GM12878 (cell line): ENCODE data around the gene MFN2. TPM values are rescaled to one million over a fixed set of nuclear protein-coding genes. Genes with fewer than 3 reads are reported as not detected.
A peak's percentile ranks its signal among the peaks of the same experiment; 100 is the strongest.

Experiments
- ATF7 ChIP-seq: fragments of 450-650 bp; IDR thresholded peaks from 2 replicates; pipeline ENCODE4 v1.6.1; 2016; ENCODE audit warnings: low read depth, mild to moderate bottlenecking
- CREM ChIP-seq: IDR thresholded peaks from 2 replicates; pipeline ENCODE4 v1.6.1; 2014; ENCODE audit warnings: antibody characterized with exemption, low read depth
- MTA2 ChIP-seq: fragments of 450-650 bp; IDR thresholded peaks from 2 replicates; pipeline ENCODE4 v1.6.1; 2016; ENCODE audit warnings: low read depth, mild to moderate bottlenecking, moderate library complexity
- MYB ChIP-seq: fragments of 150-350 bp; IDR thresholded peaks from 2 replicates; pipeline ENCODE4 v1.6.1; 2014; ENCODE audit warnings: mild to moderate bottlenecking, low read depth, low read length, borderline replicate concordance
- NBN ChIP-seq: fragments of 450-650 bp; IDR thresholded peaks from 2 replicates; pipeline ENCODE4 v1.6.1; 2016
- RUNX3 ChIP-seq: IDR thresholded peaks from 2 replicates; pipeline ENCODE4 v1.6.1; 2012; ENCODE audit warnings: low read length, inconsistent platforms
- polyA plus RNA-seq, 11 experiments: library from polyadenylated mRNA; depleted of rRNA in 4 of 11; unstranded in 6 of 11; stranded (reverse) in 5 of 11; fragments of >200 nt; fragmentation: Nextera tagmentation in 4 of 11; fragmentation: Illumina TruSeq in 1 of 11; extraction: Ambion mirVana in 4 of 11; extraction: Trizol in 1 of 11; gene quantifications; 1 replicate in 1 of 11; 2 replicates in 10 of 11; pipeline versions ENCODE4 v1.2.1 to v1.2.3, GENCODE V29; 2011 to 2016; ENCODE audit warnings: inconsistent platforms in 2 of 11, missing spikeins in 2 of 11, low read depth in 1 of 11
- total RNA-seq, 4 experiments: library from RNA; depleted of rRNA in 3 of 4; stranded (reverse); fragments of >200 nt in 3 of 4; fragmentation: Illumina TruSeq in 1 of 4; extraction: Trizol in 1 of 4; gene quantifications; 2 replicates each; pipeline versions ENCODE4 v1.2.1 to v1.2.3, GENCODE V29; 2013 to 2021
- TF ChIP-seq, protein P1 (sequence below): fragments of 450-650 bp; formaldehyde crosslinking; IDR thresholded peaks from 2 replicates; pipeline ENCODE4 v1.5.0; 2022; ENCODE audit warnings: mild to moderate bottlenecking, missing genetic modification characterization
- TF ChIP-seq, protein P2 (sequence below): IDR thresholded peaks from 2 replicates; pipeline ENCODE4 v1.6.1; 2012; ENCODE audit warnings: mild to moderate bottlenecking, low read depth, low read length
- TF ChIP-seq, protein P3 (sequence below): fragments of 150-350 bp; IDR thresholded peaks from 2 replicates; pipeline ENCODE4 v1.6.1; 2016; ENCODE audit warnings: low read depth, low read length
- TF ChIP-seq, protein P4 (sequence below): IDR thresholded peaks from 2 replicates; pipeline ENCODE4 v1.6.1; 2012; ENCODE audit warnings: low read length, inconsistent platforms
- TF ChIP-seq, protein P5 (sequence below): fragments of 150-350 bp; IDR thresholded peaks from 2 replicates; pipeline ENCODE4 v1.6.1; 2014; ENCODE audit warnings: mild to moderate bottlenecking, low read depth, low read length
- TF ChIP-seq, protein P6 (sequence below): fragments of 450-650 bp; IDR thresholded peaks from 2 replicates; pipeline ENCODE4 v1.6.1; 2018; ENCODE audit warnings: borderline replicate concordance, mild to moderate bottlenecking; ENCODE audit not compliant: partially characterized antibody

The MFN2 gene
- total and polyA plus RNA-seq, 10 of the 15 experiments (the other 5 are each of a cell fraction or from before 2014, with no cell fraction given): 5.3 to 64.4 (median 48.1) TPM

DNA sequence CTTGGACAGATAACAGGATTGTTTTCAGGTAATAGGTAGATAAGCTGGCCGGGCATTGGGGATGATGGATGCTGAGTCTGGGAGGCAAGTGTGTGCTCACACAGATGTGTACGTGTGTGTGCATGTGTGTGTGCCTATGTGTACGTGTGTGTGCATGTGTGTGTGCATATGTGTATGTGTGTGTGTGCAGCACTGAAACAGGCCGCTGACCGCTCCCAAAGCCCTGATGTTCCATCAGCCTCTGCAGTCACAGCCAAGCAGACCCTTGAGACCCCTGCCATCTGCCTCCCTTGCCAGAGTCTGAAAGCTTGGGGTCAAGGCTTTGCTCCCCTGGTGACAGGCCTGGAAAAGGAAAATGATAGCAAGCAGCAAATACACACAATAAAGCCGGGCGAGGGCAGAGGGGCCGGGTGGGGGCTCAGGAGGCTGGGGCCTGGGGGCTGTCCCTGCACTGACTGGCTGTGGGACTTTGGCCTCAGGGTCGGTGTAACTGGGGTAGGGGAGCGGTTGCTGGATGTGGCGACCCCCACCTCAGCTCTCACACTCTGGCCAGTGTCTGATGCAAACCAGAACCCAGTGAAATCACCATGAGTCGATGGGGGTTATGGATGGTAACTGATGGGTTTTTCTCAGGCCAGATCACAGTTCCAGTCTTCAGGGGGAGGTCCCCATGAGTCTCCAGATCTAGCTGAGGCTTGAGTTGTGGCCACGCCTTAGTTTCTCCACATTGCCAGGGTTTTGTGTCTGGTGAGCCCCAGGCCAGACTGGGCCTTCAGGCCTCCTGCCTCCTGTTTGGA lies 73.7 kb downstream of the MFN2 start (continued):
- TF ChIP-seq, protein P1, sequence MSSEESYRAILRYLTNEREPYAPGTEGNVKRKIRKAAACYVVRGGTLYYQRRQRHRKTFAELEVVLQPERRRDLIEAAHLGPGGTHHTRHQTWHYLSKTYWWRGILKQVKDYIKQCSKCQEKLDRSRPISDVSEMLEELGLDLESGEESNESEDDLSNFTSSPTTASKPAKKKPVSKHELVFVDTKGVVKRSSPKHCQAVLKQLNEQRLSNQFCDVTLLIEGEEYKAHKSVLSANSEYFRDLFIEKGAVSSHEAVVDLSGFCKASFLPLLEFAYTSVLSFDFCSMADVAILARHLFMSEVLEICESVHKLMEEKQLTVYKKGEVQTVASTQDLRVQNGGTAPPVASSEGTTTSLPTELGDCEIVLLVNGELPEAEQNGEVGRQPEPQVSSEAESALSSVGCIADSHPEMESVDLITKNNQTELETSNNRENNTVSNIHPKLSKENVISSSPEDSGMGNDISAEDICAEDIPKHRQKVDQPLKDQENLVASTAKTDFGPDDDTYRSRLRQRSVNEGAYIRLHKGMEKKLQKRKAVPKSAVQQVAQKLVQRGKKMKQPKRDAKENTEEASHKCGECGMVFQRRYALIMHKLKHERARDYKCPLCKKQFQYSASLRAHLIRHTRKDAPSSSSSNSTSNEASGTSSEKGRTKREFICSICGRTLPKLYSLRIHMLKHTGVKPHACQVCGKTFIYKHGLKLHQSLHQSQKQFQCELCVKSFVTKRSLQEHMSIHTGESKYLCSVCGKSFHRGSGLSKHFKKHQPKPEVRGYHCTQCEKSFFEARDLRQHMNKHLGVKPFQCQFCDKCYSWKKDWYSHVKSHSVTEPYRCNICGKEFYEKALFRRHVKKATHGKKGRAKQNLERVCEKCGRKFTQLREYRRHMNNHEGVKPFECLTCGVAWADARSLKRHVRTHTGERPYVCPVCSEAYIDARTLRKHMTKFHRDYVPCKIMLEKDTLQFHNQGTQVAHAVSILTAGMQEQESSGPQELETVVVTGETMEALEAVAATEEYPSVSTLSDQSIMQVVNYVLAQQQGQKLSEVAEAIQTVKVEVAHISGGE (CRISPR knock-in tag): no peak
- TF ChIP-seq ATF7: peak; percentile 35; the same call in 1 of the 2 replicates
- TF ChIP-seq, protein P2, sequence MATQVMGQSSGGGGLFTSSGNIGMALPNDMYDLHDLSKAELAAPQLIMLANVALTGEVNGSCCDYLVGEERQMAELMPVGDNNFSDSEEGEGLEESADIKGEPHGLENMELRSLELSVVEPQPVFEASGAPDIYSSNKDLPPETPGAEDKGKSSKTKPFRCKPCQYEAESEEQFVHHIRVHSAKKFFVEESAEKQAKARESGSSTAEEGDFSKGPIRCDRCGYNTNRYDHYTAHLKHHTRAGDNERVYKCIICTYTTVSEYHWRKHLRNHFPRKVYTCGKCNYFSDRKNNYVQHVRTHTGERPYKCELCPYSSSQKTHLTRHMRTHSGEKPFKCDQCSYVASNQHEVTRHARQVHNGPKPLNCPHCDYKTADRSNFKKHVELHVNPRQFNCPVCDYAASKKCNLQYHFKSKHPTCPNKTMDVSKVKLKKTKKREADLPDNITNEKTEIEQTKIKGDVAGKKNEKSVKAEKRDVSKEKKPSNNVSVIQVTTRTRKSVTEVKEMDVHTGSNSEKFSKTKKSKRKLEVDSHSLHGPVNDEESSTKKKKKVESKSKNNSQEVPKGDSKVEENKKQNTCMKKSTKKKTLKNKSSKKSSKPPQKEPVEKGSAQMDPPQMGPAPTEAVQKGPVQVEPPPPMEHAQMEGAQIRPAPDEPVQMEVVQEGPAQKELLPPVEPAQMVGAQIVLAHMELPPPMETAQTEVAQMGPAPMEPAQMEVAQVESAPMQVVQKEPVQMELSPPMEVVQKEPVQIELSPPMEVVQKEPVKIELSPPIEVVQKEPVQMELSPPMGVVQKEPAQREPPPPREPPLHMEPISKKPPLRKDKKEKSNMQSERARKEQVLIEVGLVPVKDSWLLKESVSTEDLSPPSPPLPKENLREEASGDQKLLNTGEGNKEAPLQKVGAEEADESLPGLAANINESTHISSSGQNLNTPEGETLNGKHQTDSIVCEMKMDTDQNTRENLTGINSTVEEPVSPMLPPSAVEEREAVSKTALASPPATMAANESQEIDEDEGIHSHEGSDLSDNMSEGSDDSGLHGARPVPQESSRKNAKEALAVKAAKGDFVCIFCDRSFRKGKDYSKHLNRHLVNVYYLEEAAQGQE: no peak
- 0 out of 2 replicates have a peak, but pooled peaks have one; percentile 39 for TF ChIP-seq MTA2
- no peak for TF ChIP-seq NBN
- TF ChIP-seq, protein P3, sequence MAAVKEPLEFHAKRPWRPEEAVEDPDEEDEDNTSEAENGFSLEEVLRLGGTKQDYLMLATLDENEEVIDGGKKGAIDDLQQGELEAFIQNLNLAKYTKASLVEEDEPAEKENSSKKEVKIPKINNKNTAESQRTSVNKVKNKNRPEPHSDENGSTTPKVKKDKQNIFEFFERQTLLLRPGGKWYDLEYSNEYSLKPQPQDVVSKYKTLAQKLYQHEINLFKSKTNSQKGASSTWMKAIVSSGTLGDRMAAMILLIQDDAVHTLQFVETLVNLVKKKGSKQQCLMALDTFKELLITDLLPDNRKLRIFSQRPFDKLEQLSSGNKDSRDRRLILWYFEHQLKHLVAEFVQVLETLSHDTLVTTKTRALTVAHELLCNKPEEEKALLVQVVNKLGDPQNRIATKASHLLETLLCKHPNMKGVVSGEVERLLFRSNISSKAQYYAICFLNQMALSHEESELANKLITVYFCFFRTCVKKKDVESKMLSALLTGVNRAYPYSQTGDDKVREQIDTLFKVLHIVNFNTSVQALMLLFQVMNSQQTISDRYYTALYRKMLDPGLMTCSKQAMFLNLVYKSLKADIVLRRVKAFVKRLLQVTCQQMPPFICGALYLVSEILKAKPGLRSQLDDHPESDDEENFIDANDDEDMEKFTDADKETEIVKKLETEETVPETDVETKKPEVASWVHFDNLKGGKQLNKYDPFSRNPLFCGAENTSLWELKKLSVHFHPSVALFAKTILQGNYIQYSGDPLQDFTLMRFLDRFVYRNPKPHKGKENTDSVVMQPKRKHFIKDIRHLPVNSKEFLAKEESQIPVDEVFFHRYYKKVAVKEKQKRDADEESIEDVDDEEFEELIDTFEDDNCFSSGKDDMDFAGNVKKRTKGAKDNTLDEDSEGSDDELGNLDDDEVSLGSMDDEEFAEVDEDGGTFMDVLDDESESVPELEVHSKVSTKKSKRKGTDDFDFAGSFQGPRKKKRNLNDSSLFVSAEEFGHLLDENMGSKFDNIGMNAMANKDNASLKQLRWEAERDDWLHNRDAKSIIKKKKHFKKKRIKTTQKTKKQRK: no peak
- 0 out of 2 replicates have a peak, but pooled peaks have one; percentile 4 for TF ChIP-seq CREM
- TF ChIP-seq, protein P4, sequence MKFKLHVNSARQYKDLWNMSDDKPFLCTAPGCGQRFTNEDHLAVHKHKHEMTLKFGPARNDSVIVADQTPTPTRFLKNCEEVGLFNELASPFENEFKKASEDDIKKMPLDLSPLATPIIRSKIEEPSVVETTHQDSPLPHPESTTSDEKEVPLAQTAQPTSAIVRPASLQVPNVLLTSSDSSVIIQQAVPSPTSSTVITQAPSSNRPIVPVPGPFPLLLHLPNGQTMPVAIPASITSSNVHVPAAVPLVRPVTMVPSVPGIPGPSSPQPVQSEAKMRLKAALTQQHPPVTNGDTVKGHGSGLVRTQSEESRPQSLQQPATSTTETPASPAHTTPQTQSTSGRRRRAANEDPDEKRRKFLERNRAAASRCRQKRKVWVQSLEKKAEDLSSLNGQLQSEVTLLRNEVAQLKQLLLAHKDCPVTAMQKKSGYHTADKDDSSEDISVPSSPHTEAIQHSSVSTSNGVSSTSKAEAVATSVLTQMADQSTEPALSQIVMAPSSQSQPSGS: no peak
- TF ChIP-seq, protein P5, sequence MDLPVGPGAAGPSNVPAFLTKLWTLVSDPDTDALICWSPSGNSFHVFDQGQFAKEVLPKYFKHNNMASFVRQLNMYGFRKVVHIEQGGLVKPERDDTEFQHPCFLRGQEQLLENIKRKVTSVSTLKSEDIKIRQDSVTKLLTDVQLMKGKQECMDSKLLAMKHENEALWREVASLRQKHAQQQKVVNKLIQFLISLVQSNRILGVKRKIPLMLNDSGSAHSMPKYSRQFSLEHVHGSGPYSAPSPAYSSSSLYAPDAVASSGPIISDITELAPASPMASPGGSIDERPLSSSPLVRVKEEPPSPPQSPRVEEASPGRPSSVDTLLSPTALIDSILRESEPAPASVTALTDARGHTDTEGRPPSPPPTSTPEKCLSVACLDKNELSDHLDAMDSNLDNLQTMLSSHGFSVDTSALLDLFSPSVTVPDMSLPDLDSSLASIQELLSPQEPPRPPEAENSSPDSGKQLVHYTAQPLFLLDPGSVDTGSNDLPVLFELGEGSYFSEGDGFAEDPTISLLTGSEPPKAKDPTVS: no peak
- TF ChIP-seq MYB: no peak
- no peak for TF ChIP-seq RUNX3
- TF ChIP-seq, protein P6, sequence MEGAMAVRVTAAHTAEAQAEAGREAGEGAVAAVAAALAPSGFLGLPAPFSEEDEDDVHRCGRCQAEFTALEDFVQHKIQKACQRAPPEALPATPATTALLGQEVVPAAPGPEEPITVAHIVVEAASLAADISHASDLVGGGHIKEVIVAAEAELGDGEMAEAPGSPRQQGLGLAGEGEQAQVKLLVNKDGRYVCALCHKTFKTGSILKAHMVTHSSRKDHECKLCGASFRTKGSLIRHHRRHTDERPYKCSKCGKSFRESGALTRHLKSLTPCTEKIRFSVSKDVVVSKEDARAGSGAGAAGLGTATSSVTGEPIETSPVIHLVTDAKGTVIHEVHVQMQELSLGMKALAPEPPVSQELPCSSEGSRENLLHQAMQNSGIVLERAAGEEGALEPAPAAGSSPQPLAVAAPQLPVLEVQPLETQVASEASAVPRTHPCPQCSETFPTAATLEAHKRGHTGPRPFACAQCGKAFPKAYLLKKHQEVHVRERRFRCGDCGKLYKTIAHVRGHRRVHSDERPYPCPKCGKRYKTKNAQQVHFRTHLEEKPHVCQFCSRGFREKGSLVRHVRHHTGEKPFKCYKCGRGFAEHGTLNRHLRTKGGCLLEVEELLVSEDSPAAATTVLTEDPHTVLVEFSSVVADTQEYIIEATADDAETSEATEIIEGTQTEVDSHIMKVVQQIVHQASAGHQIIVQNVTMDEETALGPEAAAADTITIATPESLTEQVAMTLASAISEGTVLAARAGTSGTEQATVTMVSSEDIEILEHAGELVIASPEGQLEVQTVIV: no peak
